Gastroesophageal sphincter (tissue), 3 donors: ENCODE measurements around the gene NUP50.

Source experiments
- CTCF ChIP-seq, 4 experiments: fragments of 200-600 bp in 2 of 4; fragments of 450-650 bp in 2 of 4; sonication (generic) in 1 of 4; IDR thresholded peaks; one replicate each; pipeline ENCODE4 v1.5.1; 2017 to 2019; ENCODE audit warnings: antibody characterized with exemption in 4 of 4, mild to moderate bottlenecking in 2 of 4, moderate library complexity in 2 of 4
- EP300 ChIP-seq: sonication (generic); formaldehyde crosslinking; IDR thresholded peaks from one replicate; pipeline ENCODE4 v1.6.1; 2017; ENCODE audit warnings: antibody characterized with exemption, mild to moderate bottlenecking
- POLR2A ChIP-seq, 2 donors: fragments of 450-650 bp; IDR thresholded peaks; one replicate each; pipeline ENCODE4 v1.6.1; 2017; ENCODE audit warnings: antibody characterized with exemption in 2 of 2, mild to moderate bottlenecking in 2 of 2, moderate library complexity in 1 of 2

DNA sequence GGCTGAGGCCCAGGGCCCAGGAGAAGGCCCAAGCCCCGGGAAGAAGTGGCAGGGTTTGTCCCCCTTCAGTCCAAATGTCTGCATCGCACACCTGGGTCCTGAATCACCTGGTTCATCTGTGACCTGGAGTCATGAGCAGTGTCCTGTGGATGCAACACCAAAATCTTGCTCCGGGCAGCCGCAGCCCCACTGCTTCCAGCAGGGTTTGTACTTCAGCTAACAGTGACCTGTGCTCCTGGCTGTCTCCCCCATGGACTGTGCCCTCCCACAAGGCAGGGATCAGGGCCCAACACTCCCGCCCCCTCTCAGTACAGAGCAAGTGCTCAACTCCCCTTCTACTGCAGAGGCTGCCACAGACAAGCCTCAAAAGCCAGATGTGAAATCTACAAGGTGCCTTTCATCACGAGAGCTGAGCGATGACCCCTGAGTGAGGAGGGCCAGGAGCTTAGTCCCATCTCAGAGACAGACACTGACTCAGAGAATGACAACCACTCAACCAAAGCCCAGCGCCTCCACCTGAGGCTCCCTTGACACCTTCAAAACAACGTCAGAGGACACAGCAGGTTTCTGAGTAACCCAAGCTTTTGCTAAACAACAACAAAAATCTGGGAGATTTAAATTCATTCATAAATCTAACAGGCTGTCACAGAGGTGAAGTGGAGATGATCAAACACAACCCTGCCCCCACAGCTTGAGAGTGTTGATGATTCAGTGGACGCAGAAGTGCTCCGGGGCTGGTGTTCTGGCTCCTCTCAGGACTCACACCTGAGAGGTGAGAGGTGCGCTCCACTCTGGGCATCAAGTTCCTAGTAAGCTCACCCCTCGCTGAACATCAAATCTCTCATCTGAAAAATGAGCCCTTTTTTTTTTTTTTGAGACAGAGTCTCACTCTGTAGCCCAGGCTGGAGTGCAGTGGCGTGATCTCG is 73.6 kb downstream of the NUP50 start:
- TF ChIP-seq CTCF (IDR thresholded peaks at IDR 0.05) (no peak), EP300 (no peak), POLR2A (IDR thresholded peaks at IDR 0.05) (no peak)
